ENCODE results near the gene FAM107B.

Gene FAM107B

GRCh38 chr10:14625765-14626525 is 148.8 kb downstream of the FAM107B start:
- TF ChIP-seq CTCF (conservative IDR thresholded peaks at IDR 0.05; ENCODE audit: control insufficient read depth, insufficient read depth, low read depth, low read length): no peak
- H3K4me3 ChIP-seq (ENCODE audit: control insufficient read depth, low read depth, low read length): no peak overlapping the region
- no peak for DNase-seq (ENCODE audit: low read depth)

GRCh38 chr10:14625192-14625631 is 149.5 kb downstream of the FAM107B start:
- DNase-seq (ENCODE audit: low read depth): no peak
- no peak for TF ChIP-seq CTCF (conservative IDR thresholded peaks at IDR 0.05; ENCODE audit: control insufficient read depth, insufficient read depth, low read depth, low read length)
- no peak overlapping the region for H3K4me3 ChIP-seq (ENCODE audit: control insufficient read depth, low read depth, low read length)

- H3K4me3 ChIP-seq (ENCODE audit: control insufficient read depth, low read depth, low read length): no peak overlapping the region
- DNase-seq (ENCODE audit: low read depth): no peak
- TF ChIP-seq CTCF (conservative IDR thresholded peaks at IDR 0.05; ENCODE audit: control insufficient read depth, insufficient read depth, low read depth, low read length): no peak
These were observed 150.1 kb downstream of the FAM107B start for GRCh38 chr10:14624600-14624999.

DNA sequence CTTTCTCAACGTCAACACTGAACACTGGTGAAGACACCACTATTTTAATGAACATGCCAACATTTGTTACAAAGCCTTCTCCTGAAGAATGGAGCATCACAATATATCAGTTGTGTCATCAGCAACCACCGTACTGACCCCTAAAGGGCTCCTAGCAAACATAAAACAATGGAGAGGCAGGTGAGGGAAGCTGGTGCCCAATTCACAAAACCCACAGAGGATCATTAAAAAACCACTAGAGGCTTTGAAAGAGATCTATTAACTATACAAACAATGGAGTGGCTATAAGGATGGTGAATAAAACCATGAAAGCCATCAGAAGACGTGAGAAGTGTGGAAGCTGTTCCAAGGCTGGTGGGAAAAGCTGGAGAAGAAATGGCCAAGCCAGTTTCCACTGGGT is 150.8 kb downstream of the FAM107B start:
- DNase-seq (ENCODE audit: low read depth): no peak
- no peak overlapping the region for H3K4me3 ChIP-seq (ENCODE audit: control insufficient read depth, low read depth, low read length)
- TF ChIP-seq CTCF (conservative IDR thresholded peaks at IDR 0.05; ENCODE audit: control insufficient read depth, insufficient read depth, low read depth, low read length): no peak

DNA sequence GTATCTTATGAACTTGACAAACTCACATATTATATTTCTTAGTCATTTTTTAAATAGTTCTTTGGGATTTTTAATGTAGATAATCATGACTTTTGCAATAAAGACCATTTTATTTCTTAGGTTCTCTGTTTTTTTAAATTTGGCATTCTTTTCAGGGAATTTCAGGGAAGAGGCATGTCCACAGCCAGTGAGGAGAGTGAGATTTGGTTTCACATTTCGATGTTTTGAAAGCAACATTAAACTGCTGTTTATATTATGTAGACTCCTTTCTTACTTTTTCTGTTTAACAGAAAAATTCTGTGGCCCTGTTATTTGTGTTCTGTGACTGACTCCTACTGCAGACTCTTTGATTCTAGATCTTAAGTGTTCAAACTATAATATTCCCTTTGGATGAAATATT is 153.7 kb downstream of the FAM107B start:
- no peak for DNase-seq (ENCODE audit: low read depth)
- H3K4me3 ChIP-seq (ENCODE audit: control insufficient read depth, low read depth, low read length): no peak overlapping the region
- no peak for TF ChIP-seq CTCF (conservative IDR thresholded peaks at IDR 0.05; ENCODE audit: control insufficient read depth, insufficient read depth, low read depth, low read length)

- no peak overlapping the region for H3K4me3 ChIP-seq (ENCODE audit: control insufficient read depth, low read depth, low read length)
- TF ChIP-seq CTCF (conservative IDR thresholded peaks at IDR 0.05; ENCODE audit: control insufficient read depth, insufficient read depth, low read depth, low read length): no peak
- no peak for DNase-seq (ENCODE audit: low read depth)
These were observed 156.0 kb downstream of the FAM107B start for GRCh38 chr10:14618674-14619073.

Measured in fibroblast of mammary gland (primary cell).